GM18909 (cell line): ENCODE data around the gene RAI1.
A peak's percentile ranks its signal among the peaks of the same experiment; 100 is the strongest.
"Not testable (repeated sequence)": the region's sequence is repeated elsewhere in the genome, so short reads cannot be mapped to it uniquely, and the experiment has no call there.

Experiments used
- ATAC-seq: cut with Tn5 transposase; IDR thresholded peaks from one replicate; pipeline ENCODE4 v1.9.1; 2021; ENCODE audit warnings: mild to moderate bottlenecking; ENCODE audit not compliant: unreplicated experiment, poor library complexity

The RAI1 gene

DNA sequence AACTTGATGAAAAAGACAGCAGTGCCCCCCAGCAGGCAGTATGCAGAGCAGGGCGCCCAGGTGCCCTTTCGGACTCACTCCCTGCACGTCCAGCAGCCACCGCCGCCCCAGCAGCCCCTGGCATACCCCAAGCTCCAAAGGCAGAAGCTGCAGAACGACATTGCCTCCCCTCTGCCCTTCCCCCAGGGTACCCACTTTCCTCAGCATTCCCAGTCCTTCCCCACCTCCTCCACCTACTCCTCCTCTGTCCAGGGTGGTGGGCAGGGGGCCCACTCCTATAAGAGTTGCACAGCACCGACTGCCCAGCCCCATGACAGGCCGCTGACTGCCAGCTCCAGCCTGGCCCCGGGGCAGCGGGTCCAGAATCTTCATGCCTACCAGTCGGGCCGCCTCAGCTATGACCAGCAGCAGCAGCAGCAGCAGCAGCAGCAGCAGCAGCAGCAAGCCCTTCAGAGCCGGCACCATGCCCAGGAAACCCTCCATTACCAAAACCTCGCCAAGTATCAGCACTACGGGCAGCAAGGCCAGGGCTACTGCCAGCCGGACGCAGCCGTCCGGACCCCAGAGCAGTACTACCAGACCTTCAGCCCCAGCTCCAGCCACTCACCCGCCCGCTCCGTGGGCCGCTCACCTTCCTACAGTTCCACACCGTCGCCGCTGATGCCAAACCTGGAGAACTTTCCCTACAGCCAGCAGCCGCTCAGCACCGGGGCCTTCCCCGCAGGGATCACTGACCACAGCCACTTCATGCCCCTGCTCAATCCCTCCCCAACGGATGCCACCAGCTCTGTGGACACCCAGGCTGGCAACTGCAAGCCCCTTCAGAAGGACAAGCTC, 112.3 kb downstream of the RAI1 start:
- ATAC-seq, result no peak

DNA sequence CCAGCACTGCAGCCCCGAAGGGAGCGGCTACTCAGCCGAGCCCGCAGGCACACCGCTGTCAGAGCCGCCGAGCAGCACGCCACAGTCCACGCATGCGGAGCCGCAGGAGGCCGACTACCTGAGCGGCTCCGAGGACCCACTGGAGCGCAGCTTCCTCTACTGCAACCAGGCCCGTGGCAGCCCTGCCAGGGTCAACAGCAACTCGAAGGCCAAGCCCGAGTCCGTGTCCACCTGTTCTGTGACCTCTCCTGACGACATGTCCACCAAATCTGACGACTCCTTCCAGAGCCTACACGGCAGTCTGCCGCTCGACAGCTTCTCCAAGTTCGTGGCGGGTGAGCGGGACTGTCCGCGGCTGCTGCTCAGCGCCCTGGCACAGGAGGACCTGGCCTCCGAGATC, 113.1 kb downstream of the RAI1 start:
- ATAC-seq, result no peak

DNA sequence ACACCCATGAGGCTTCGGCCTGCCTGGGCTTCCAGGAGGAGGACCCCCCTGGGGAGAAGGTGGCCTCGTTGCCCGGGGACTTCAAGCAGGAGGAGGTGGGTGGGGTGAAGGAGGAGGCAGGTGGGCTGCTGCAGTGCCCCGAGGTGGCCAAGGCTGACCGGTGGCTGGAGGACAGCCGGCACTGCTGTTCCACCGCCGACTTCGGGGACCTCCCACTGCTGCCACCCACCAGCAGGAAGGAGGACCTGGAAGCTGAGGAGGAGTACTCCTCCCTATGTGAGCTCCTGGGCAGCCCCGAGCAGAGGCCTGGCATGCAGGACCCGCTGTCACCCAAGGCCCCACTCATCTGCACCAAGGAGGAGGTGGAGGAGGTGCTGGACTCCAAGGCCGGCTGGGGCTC, 114.0 kb downstream of the RAI1 start:
- no peak for ATAC-seq

DNA sequence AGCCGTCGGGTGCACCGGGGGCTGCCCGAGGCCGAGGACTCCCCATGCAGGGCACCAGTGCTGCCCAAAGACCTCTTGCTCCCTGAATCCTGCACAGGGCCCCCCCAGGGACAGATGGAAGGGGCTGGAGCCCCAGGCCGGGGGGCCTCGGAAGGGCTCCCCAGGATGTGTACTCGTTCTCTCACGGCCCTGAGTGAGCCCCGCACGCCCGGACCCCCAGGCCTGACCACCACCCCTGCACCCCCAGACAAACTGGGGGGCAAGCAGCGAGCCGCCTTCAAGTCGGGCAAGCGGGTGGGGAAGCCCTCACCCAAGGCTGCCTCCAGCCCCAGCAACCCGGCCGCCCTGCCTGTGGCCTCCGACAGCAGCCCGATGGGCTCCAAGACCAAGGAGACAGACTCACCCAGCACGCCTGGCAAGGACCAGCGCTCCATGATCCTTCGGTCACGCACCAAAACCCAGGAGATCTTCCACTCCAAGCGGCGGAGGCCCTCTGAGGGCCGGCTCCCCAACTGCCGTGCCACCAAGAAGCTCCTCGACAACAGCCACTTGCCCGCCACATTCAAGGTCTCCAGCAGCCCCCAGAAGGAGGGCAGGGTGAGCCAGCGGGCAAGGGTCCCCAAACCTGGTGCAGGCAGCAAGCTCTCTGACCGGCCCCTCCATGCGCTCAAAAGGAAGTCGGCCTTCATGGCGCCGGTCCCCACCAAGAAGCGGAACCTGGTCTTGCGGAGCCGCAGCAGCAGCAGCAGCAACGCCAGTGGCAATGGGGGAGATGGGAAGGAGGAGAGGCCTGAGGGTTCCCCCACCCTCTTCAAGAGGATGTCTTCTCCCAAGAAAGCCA, 114.9 kb downstream of the RAI1 start:
- ATAC-seq, result no peak

DNA sequence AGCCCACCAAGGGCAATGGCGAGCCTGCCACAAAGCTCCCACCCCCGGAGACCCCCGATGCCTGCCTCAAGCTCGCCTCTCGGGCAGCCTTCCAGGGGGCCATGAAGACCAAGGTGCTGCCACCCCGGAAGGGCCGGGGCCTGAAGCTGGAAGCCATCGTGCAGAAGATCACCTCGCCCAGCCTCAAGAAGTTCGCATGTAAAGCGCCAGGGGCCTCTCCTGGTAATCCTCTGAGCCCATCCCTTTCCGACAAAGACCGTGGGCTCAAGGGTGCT, 115.5 kb downstream of the RAI1 start:
- ATAC-seq, result no peak

DNA sequence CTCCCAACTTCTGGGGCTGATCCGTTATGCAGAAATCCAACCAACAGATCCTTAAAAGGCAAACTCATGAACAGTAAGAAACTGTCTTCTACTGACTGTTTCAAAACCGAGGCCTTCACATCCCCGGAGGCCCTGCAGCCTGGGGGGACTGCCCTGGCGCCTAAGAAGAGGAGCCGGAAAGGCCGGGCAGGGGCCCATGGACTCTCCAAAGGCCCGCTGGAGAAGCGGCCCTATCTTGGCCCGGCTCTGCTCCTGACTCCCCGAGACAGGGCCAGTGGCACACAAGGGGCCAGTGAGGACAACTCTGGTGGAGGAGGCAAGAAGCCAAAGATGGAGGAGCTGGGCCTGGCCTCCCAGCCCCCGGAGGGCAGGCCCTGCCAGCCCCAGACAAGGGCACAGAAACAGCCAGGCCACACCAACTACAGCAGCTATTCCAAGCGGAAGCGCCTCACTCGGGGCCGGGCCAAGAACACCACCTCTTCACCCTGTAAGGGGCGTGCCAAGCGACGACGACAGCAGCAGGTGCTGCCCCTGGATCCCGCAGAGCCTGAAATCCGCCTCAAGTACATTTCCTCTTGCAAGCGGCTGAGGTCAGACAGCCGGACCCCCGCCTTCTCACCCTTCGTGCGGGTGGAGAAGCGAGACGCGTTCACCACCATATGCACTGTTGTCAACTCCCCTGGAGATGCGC, 116.0 kb downstream of the RAI1 start:
- ATAC-seq, result no peak

DNA sequence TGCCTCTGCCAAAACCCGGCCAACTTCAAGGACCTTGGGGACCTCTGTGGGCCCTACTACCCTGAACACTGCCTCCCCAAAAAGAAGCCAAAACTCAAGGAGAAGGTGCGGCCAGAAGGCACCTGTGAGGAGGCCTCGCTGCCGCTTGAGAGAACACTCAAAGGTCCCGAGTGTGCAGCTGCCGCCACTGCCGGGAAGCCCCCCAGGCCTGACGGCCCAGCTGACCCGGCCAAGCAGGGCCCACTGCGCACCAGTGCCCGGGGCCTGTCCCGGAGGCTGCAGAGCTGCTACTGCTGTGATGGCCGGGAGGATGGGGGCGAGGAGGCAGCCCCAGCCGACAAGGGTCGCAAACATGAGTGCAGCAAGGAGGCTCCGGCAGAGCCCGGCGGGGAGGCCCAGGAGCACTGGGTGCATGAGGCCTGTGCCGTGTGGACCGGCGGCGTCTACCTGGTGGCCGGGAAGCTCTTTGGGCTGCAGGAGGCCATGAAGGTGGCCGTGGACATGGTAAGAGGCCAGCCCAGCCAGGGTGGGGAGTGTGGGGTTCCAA, 116.8 kb downstream of the RAI1 start:
- no peak for ATAC-seq

DNA sequence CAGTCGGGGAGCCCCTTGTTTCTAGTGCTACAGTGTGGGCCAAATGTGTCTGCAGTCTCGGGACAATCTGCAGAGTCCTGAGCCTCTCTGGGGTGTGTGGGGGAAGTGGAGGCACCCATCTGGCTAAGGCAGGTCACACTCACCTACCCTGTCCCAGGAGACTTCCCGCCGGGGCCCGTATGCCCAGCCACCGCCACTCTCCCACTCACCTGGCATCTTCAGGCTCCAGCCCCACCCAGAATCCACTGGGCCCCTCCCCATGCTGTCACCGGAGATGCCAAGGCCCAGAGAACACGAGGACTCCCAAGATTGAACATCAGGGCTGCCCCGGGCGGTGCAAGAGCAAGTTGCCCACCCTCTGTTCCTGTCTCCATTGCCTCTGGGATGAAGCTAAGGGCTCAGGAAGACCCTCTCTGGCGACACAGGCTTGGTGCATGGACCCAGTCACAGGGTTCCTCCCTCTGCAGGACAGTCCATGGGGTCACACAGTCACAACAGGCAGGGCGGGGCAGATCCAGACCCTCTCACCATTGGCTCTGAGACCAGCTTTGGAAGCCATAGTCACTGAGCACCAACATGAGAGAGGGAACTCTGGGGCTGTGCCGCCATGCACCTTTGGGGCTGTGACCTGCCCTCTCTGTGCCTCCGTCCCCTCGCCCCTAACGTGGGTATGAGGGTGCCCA, 117.5 kb downstream of the RAI1 start:
- ATAC-seq, result no peak

DNA sequence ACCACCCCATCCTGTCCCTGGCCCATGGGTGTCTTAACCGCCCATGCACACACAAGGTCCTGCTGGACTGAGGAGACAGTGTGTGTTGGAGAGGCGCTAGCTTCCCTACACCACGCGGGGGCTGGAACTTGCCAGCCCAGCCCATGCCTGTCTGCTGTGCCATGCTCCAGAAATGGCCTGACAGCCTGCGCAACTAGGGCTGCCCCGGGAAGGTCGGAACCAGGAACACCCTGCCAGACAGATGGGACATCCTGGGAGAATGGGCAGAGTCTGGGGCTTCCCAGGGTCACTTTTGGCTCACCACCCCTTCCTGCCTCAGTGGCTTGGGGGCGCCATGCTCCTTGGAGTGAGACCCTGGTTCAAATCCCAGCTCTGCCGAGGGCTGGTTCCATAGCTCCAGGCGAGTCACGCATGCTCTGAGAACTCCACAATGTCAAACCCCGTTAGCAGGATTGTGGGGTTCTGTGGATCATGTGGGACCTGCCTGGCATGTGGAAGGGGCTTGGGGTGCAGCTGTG, 119.3 kb downstream of the RAI1 start:
- ATAC-seq, result no peak

DNA sequence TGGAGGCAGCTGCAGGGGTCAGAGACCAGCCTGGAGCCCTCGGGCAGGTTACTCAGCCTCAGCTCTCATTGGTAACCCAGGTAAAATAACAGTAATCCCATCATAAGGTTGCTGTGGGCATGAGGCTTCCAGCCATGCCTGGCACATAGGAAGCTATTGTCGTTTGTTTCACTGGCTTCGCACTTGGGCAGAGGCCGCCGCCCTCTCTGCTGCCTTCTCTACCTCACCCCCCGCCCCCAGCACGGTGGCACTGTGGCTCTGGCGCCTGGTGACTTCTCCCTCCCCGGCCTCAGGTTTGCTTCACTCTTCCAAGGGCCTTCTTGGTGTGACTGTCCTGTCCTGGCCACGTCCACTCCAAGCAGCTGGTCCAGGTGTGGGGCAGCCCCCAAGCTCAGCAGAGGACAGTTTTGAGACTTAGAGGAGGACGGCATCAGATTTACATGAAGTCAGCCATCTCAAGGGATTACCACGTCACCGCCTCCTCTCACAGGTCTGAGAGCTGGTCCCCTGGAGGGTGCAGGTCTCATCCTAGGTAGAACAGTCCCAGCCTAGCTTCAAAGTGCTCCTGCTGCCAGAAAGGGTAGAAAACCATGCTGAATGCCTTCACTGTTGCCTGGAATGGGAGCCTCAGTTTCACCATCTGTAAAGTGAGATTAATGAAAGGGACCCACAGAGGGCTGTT, 120.7 kb downstream of the RAI1 start:
- ATAC-seq, result no peak

DNA sequence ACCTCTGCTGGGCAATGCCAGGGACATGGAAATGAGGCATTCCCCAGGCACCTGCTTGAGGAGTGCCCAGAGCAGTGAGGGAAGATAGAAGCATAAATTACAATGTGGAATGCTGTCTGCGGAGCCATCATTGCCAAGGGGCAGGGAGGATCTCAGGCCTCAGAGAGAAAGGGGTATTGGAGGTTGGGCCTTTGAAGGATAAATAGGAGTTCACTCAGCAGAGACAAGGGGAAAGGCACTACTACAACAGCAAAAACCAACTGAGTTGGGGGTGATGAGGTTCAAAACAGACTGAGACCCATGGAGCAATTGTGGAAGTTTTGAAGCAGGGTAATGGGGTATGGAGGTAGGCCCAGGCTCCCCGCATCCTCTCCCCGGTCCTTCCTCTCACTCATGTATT, 122.7 kb downstream of the RAI1 start:
- ATAC-seq, result no peak

DNA sequence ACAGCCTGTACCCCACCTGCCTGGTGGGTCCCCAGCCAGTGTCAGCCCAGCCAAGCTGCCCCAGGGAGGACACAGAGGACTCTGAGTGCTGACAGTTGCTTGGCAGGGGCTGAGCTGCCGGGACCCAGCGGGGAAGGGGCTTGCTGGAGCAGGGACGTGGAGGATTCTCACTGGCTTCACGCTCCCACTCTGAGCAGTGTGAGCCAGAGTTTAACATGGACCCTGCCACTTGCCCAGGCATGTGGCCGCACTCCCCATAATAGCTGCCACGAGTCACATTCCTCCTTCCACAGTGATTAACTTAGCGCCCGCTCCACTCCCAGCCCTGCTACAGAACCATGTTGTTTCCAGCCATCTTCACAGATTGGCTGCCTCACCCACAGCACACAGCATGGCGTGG, 124.3 kb downstream of the RAI1 start:
- no peak for ATAC-seq

DNA sequence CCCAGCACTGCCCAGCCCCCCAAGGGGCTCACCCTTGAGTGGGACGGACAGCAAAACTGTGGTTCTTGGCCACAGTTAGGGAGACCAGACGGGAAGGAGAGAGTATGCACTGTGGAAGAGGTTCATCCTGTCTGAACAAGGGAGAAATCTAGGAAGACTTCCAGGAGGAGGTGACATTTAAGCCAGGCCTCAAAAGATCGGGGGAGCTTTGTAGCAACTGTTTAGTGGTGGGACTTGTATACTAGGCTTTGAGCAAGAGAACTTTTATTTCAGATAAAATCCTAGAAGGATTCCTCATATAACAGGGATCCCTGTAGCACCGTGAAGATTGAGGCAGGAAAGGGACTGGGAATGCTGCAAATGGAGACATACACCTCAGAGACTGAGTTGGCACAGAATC, 124.8 kb downstream of the RAI1 start:
- no peak for ATAC-seq

DNA sequence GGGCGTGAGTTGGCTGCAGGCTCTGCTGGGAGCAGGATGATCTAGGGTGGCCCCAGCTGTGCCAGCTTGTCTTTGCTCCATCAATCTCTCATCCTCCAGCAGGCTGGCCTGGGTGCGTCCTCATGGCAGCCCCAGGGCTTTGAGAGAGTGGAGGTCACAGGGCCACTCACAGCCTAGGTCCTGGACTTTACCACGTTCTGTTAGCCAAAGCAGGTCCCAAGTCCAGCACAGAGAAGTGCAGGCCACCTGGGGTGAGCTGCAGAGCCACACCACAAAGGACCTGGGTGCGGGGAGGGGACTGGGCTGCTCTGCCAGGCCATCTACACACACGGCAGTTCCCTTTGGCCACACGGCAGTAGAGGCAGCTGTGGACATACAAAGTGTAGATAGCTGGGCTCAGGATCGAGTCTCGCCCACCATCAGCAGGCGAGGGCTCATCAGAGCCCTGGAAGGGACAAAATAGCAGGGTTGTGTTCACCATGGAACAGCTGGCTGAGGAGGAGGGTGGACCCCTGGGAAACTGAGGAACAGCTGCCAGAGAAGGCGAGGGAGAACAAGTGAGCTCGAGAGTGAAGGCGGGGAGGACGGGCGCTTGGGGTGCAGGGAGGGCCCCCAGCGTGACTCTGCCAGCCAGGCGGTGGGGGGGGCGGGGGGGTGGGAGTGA, 125.5 kb downstream of the RAI1 start:
- no peak for ATAC-seq

DNA sequence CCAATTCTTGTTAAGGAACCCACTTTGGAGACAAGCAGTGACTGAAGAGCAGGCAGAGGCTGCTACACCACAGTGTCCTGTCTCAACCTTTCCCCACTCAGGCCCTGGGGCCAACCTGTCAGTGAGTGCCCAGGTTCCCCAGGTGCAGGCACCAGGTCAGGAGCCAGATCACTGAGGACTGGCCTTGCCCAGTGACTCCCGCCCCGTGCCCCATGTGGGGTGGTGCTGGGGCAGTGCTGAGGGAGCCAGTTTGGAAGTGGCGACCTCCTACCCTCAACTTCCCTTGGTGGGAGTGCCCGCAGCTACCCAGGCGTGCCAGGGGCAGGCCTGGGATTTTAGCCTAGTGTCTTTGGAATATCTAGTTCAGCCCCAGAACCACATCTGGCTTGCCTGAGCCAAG, 126.2 kb downstream of the RAI1 start:
- no peak for ATAC-seq

DNA sequence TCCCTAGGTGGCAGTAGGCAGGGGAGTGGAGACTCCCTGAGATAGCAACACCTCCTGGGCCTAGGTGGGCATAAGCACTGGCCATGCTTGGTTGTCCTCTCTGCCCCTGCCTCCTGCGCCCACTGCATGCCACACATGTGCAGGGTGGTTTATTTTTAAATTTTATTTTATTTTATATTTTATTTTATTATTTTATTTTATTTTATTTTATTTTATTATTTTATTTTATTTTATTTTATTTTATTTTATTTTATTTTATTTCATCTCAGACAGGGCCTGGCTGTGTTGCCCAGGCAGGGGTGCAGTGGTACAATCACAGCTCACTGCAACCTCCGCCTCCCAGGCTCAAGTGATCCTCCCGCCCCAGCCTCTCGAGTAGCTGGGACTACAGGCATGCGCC, 126.9 kb downstream of the RAI1 start:
- ATAC-seq, result not testable (repeated sequence)

DNA sequence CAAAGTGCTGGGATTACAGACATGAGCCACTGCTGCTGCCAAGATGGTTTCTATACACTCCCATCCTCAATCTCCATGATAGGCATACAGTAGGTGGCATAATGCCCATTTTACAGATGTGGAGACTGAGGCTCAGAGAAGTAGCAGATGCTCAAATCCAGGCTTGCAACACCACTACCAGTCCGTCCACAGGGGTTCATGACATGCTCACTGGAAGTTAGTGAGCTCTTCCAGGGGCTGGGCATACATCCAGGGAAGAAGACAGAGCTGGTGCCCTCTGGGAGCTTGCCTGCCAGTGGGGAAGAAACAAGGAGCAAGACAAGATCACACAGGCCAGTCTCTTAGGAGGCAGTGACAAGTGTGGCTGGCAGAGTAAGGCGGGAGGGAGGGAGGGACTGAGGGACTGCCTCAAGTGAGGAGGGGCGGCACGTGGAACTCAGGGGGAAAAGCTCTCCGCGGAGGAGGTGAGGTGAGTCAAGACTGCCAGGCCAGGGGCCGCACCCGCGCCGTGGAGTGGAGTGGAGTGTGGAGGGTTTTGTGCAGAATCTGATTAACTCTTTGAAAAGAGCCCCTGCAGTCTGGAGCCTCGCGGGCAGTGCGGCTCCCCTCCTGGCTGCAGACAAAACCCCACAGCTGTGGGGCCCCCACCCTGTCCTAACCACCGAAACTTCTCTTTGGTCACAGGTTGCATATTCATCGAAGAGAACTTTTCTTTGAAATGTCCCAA, 127.6 kb downstream of the RAI1 start:
- peak; percentile 70 for ATAC-seq

DNA sequence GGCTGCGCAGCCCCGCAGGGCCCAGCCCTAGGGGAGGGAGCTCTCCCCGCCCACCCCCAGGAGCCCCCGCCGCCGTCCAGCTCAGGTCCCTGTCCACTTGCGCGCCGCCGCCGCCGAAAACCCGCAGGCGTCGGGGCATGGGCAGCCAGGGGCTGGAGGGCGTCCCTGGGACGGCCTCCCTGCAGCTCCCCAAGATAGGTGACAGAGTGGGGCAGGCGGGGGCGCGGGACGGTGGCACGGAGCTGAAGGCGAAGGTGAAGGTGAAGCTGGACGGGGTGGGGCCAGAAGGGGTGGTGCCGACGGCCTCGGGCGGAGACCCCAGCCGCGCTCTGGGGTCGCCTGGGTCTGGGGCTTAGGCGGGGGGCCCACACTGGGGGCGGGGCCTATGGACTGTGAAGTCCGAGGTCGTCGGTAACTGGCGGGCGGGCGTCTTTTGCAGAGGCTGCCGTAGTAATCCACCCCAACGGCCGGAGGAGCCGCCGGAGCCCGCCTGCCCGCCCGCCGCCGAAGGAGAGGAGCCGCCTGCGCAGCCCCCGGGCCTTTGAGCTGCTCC, 128.3 kb downstream of the RAI1 start:
- no peak for ATAC-seq
